Inflammatory macrophage treated with lipopolysaccharide for 4 hours (primary cell): Measurements from ENCODE around the gene ANKRD13A.
"Not testable (repeated sequence)": the region's sequence is repeated elsewhere in the genome, so short reads cannot be mapped to it uniquely, and the experiment has no call there.

ENCODE experiments used
- DNase-seq: peaks from one replicate; pipeline ENCODE4 v3.0.0-alpha.2; 2020

The ANKRD13A gene

GRCh38 chr12:109986236-109986635, 13.0 kb upstream of the ANKRD13A start:
- DNase-seq: not testable (repeated sequence)

GRCh38 chr12:109987615-109988014, 11.6 kb upstream of the ANKRD13A start:
- no peak for DNase-seq

GRCh38 chr12:109988274-109988673, 11.0 kb upstream of the ANKRD13A start:
- DNase-seq: no peak

GRCh38 chr12:109988903-109989302, 10.3 kb upstream of the ANKRD13A start:
- DNase-seq: no peak

GRCh38 chr12:109989380-109989779, 9.8 kb upstream of the ANKRD13A start:
- no peak for DNase-seq

GRCh38 chr12:109991586-109991985, 7.6 kb upstream of the ANKRD13A start:
- no peak for DNase-seq

- DNase-seq: no peak
Measured at GRCh38 chr12:109993091-109993490, 6.1 kb upstream of the ANKRD13A start.

GRCh38 chr12:109994401-109995175, 4.6 kb upstream of the ANKRD13A start:
- DNase-seq: peak; percentile 42

GRCh38 chr12:109995361-109995685, 3.9 kb upstream of the ANKRD13A start:
- DNase-seq: peak; percentile 60

- peak; percentile 97 for DNase-seq
Measured at GRCh38 chr12:109995686-109996482, 3.3 kb upstream of the ANKRD13A start, which contains the start of gene GIT2. TSS of gene GIT2 (minus strand) at chr12:109996368. CDS start at chr12:109996224, 144 bp downstream.

GRCh38 chr12:109996483-109996853, 2.8 kb upstream of the ANKRD13A start:
- DNase-seq: no peak

GRCh38 chr12:109997393-109997792, 1.8 kb upstream of the ANKRD13A start:
- no peak for DNase-seq

- no peak for DNase-seq
Measured at GRCh38 chr12:109998241-109998903, 858 bp upstream of the ANKRD13A start.

- DNase-seq: no peak
Measured at GRCh38 chr12:109999649-109999971, 380 bp downstream of the ANKRD13A start.

- peak; percentile 26 for DNase-seq
Measured at GRCh38 chr12:109999983-110000505, 814 bp downstream of the ANKRD13A start.

GRCh38 chr12:110001596-110001995, 2.4 kb downstream of the ANKRD13A start:
- no peak for DNase-seq

- no peak for DNase-seq
Measured at GRCh38 chr12:110002676-110003515, 3.7 kb downstream of the ANKRD13A start.

GRCh38 chr12:110004598-110004997, 5.4 kb downstream of the ANKRD13A start:
- DNase-seq: no peak

GRCh38 chr12:110005319-110005973, 6.2 kb downstream of the ANKRD13A start:
- DNase-seq: no peak

- DNase-seq: no peak
Measured at GRCh38 chr12:110006115-110006514, 6.9 kb downstream of the ANKRD13A start.

- DNase-seq: peak; percentile 96
Measured at GRCh38 chr12:110007881-110008280, 8.7 kb downstream of the ANKRD13A start.
